H1 (cell line): ENCODE data around the gene OR52K1. TPM values are rescaled to one million over a fixed set of nuclear protein-coding genes. Genes with fewer than 3 reads are reported as not detected.

Experiments
- CTCF ChIA-PET: fragments of 300-600 bp; sonication (Branson Sonifier 250); formaldehyde crosslinking; loops from one replicate; lab custom pipeline; 2021; ENCODE audit not compliant: partially characterized antibody; lab: Charles Lee
- POLR2A ChIA-PET: fragments of 300-600 bp; sonication (Branson Sonifier 250); formaldehyde crosslinking; loops from one replicate; lab custom pipeline; 2021; ENCODE audit warnings: inconsistent platforms; ENCODE audit not compliant: partially characterized antibody; lab: Charles Lee
- DNase-seq, 2 experiments: peaks; one replicate each; pipeline versions ENCODE4 v3.0.0 to v3.0.0-alpha.2; 2010 to 2022; ENCODE audit warnings: low spot score in 2 of 2, low read depth in 1 of 2, mixed read lengths in 1 of 2
- FAIRE-seq: peaks from 2 replicates; lab custom pipeline; 2011; peaks lifted over from hg19 to GRCh38; lab: Jason Lieb, UNC
- H2AFZ ChIP-seq: 2 replicates; pipeline ENCODE4 v1.8.1; 2012; ENCODE audit warnings: low read length, inconsistent platforms
- H2AK5ac ChIP-seq: 2 replicates; pipeline ENCODE4 v1.6.1; 2013; ENCODE audit warnings: low read depth, low read length
- H2BK120ac ChIP-seq: replicated peaks from 2 replicates; pipeline ENCODE3; 2013; ENCODE audit warnings: low read depth, low read length, inconsistent platforms
- H2BK12ac ChIP-seq: 2 replicates; pipeline ENCODE4 v1.6.1; 2013; ENCODE audit warnings: low read depth, low read length
- H2BK15ac ChIP-seq: 2 replicates; pipeline ENCODE4 v1.6.1; 2013; ENCODE audit warnings: low read length
- H2BK20ac ChIP-seq: 2 replicates; pipeline ENCODE4 v1.6.1; 2013; ENCODE audit warnings: low read length
- H2BK5ac ChIP-seq: 2 replicates; pipeline ENCODE4 v1.6.1; 2013; ENCODE audit warnings: low read depth, low read length
- H3K14ac ChIP-seq: 2 replicates; pipeline ENCODE4 v1.6.1; 2013; ENCODE audit warnings: inconsistent platforms; ENCODE audit not compliant: insufficient read length
- H3K18ac ChIP-seq: 2 replicates; pipeline ENCODE4 v1.6.1; 2013; ENCODE audit warnings: low read length; ENCODE audit errors: extremely low read depth
- H3K23ac ChIP-seq: 2 replicates; pipeline ENCODE4 v1.6.1; 2013; ENCODE audit warnings: inconsistent platforms; ENCODE audit not compliant: insufficient read length
- H3K23me2 ChIP-seq: 2 replicates; pipeline ENCODE4 v1.6.1; 2013; ENCODE audit warnings: low read depth, low read length
- H3K27ac ChIP-seq: 2 replicates; pipeline ENCODE4 v1.6.1; 2011; ENCODE audit warnings: low read depth, low read length, inconsistent platforms
- H3K27me3 ChIP-seq, 4 experiments: replicated peaks in 1 of 4; 1 replicate in 1 of 4; 2 replicates in 3 of 4; pipeline versions ENCODE4 v1.6.1 to v1.8.1; 2011 to 2013; ENCODE audit warnings: low read length in 3 of 4, mild to moderate bottlenecking in 3 of 4, inconsistent platforms in 2 of 4, mixed read lengths in 2 of 4, moderate library complexity in 1 of 4; ENCODE audit not compliant: control insufficient read depth in 3 of 4, insufficient read depth in 3 of 4; ENCODE audit errors: extremely low read depth in 1 of 4
- H3K36me3 ChIP-seq, 4 experiments: 2 replicates each; pipeline versions ENCODE4 v1.6.1 to v1.8.1; 2011 to 2013; ENCODE audit warnings: mild to moderate bottlenecking in 4 of 4, low read length in 3 of 4, moderate library complexity in 2 of 4, control low read depth in 1 of 4, inconsistent platforms in 1 of 4; ENCODE audit not compliant: insufficient read depth in 4 of 4, control insufficient read depth in 2 of 4
- H3K4ac ChIP-seq: replicated peaks from 2 replicates; pipeline ENCODE3; 2013; ENCODE audit warnings: low read length, low read depth, mixed read lengths, inconsistent platforms; ENCODE audit not compliant: insufficient read length
- H3K4me1 ChIP-seq, 4 experiments: replicated peaks in 1 of 4; 1 replicate in 1 of 4; 2 replicates in 3 of 4; pipeline versions ENCODE4 v1.6.1 to v1.8.1; 2011 to 2013; ENCODE audit warnings: low read length in 3 of 4, inconsistent platforms in 2 of 4, mixed read lengths in 1 of 4; ENCODE audit not compliant: insufficient read depth in 4 of 4, control insufficient read depth in 3 of 4
- H3K4me2 ChIP-seq, 2 experiments: 2 replicates each; pipeline versions ENCODE4 v1.6.1 to v1.8.1; 2011 to 2013; ENCODE audit warnings: low read depth in 2 of 2, low read length in 2 of 2, control low read depth in 1 of 2, inconsistent platforms in 1 of 2, mild to moderate bottlenecking in 1 of 2; ENCODE audit not compliant: insufficient read depth in 1 of 2
- H3K4me3 ChIP-seq, 4 experiments: fragments of 200-600, 300-600 bp in 1 of 4; sonication (generic), shearing (Covaris generic), sonication (Bioruptor Twin) in 1 of 4; 2 replicates each; pipeline versions ENCODE4 v1.5.1 to v1.8.1; 2011 to 2016; ENCODE audit warnings: low read length in 4 of 4, low read depth in 3 of 4, control low read depth in 2 of 4, inconsistent platforms in 2 of 4, mild to moderate bottlenecking in 2 of 4, mixed read lengths in 1 of 4, moderate library complexity in 1 of 4; ENCODE audit not compliant: insufficient read depth in 2 of 4; ENCODE audit errors: extremely low read depth in 1 of 4
- H3K56ac ChIP-seq: replicated peaks from 2 replicates; pipeline ENCODE3; 2013; ENCODE audit warnings: low read depth, mild to moderate bottlenecking, mixed read lengths, low read length, inconsistent platforms; ENCODE audit not compliant: insufficient read length
- H3K79me1 ChIP-seq: 2 replicates; pipeline ENCODE4 v1.6.1; 2013; ENCODE audit warnings: low read depth, low read length, control low read depth
- H3K79me2 ChIP-seq, 2 experiments: 2 replicates each; pipeline versions ENCODE4 v1.6.1 to v1.8.1; 2012 to 2013; ENCODE audit warnings: low read length in 2 of 2, mild to moderate bottlenecking in 2 of 2, inconsistent platforms in 1 of 2; ENCODE audit not compliant: insufficient read depth in 2 of 2, control insufficient read depth in 1 of 2
- H3K9ac ChIP-seq, 4 experiments: replicated peaks in 1 of 4; 1 replicate in 1 of 4; 2 replicates in 3 of 4; pipeline versions ENCODE4 v1.6.1 to v1.8.1; 2011 to 2013; ENCODE audit warnings: low read depth in 3 of 4, low read length in 3 of 4, control low read depth in 2 of 4, mild to moderate bottlenecking in 2 of 4, moderate library complexity in 2 of 4, inconsistent platforms in 1 of 4; ENCODE audit errors: extremely low read depth in 1 of 4
- H3K9me3 ChIP-seq, 2 experiments: 2 replicates each; pipeline versions ENCODE4 v1.6.1 to v1.8.1; 2012 to 2013; ENCODE audit warnings: mild to moderate bottlenecking in 2 of 2, moderate library complexity in 2 of 2, control low read depth in 1 of 2, inconsistent platforms in 1 of 2, low read depth in 1 of 2, low read length in 1 of 2, mixed read lengths in 1 of 2; ENCODE audit not compliant: insufficient read depth in 2 of 2
- H4K20me1 ChIP-seq, 2 experiments: replicated peaks in 1 of 2; 2 replicates each; pipeline versions ENCODE3 to v1.8.1; 2011 to 2013; ENCODE audit warnings: inconsistent platforms in 2 of 2, low read length in 2 of 2, mild to moderate bottlenecking in 1 of 2; ENCODE audit not compliant: insufficient read depth in 2 of 2, control insufficient read depth in 1 of 2
- H4K5ac ChIP-seq: 2 replicates; pipeline ENCODE4 v1.6.1; 2013; ENCODE audit warnings: low read length, low read depth, mixed read lengths, inconsistent platforms; ENCODE audit not compliant: insufficient read length
- H4K8ac ChIP-seq: 2 replicates; pipeline ENCODE4 v1.8.0; 2013; ENCODE audit warnings: mild to moderate bottlenecking, moderate library complexity, low read length, inconsistent platforms; ENCODE audit not compliant: insufficient read depth; ENCODE audit errors: extremely low read depth
- H4K91ac ChIP-seq: replicated peaks from 2 replicates; pipeline ENCODE3; 2013; ENCODE audit warnings: low read length, mixed read lengths, inconsistent platforms; ENCODE audit not compliant: insufficient read length
- BRCA1 ChIP-seq: IDR thresholded peaks from 2 replicates; pipeline ENCODE4 v1.6.1; 2012; ENCODE audit warnings: low read depth, low read length, improper control_type of control experiment
- CBX8 ChIP-seq: fragments of 300-800, 300-1000 bp; sonication (generic); IDR thresholded peaks from 2 replicates; pipeline ENCODE4 v1.7.1; 2016; ENCODE audit warnings: low read depth, low read length, borderline replicate concordance
- CREB1 ChIP-seq: IDR thresholded peaks from 2 replicates; pipeline ENCODE4 v1.6.1; 2012; ENCODE audit warnings: inconsistent platforms
- POLR2AphosphoS5 ChIP-seq: IDR thresholded peaks from 2 replicates; pipeline ENCODE4 v1.6.1; 2011; ENCODE audit warnings: low read depth, low read length
- POU5F1 ChIP-seq: IDR thresholded peaks from 2 replicates; pipeline ENCODE4 v1.6.1; 2011; ENCODE audit warnings: low read depth, mild to moderate bottlenecking, low read length, moderate library complexity
- RAD21 ChIP-seq, 2 experiments: IDR thresholded peaks in 1 of 2; conservative IDR thresholded peaks in 1 of 2; 2 replicates each; pipeline ENCODE4 v1.6.1; 2011; ENCODE audit warnings: low read depth in 2 of 2, low read length in 2 of 2, improper control_type of control experiment in 1 of 2, inconsistent platforms in 1 of 2, mild to moderate bottlenecking in 1 of 2, moderate library complexity in 1 of 2
- RXRA ChIP-seq: IDR thresholded peaks from 2 replicates; pipeline ENCODE4 v1.6.1; 2011; ENCODE audit warnings: low read depth, mild to moderate bottlenecking, low read length, moderate library complexity; ENCODE audit not compliant: insufficient read depth
- SAP30 ChIP-seq: fragments of 300-600 bp; sonication (generic); IDR thresholded peaks from 2 replicates; pipeline ENCODE4 v1.7.1; 2012; ENCODE audit warnings: low read length, moderate library complexity, mild to moderate bottlenecking, inconsistent platforms; ENCODE audit not compliant: insufficient read depth, insufficient replicate concordance
- SP1 ChIP-seq: IDR thresholded peaks from 2 replicates; pipeline ENCODE4 v1.6.1; 2011; ENCODE audit warnings: low read depth, low read length
- SRF ChIP-seq: IDR thresholded peaks from 2 replicates; pipeline ENCODE4 v1.6.1; 2011; ENCODE audit warnings: mild to moderate bottlenecking, low read depth, low read length, moderate library complexity
- SUZ12 ChIP-seq: fragments of 200-600 bp; sonication (generic); IDR thresholded peaks from 2 replicates; pipeline ENCODE4 v1.6.1; 2012; ENCODE audit warnings: mild to moderate bottlenecking, inconsistent platforms, low read length, moderate library complexity, mixed read lengths
- YY1 ChIP-seq: IDR thresholded peaks from 2 replicates; pipeline ENCODE4 v1.6.1; 2011; ENCODE audit warnings: low read depth, mild to moderate bottlenecking, low read length
- WGBS, 2 experiments: shearing (Covaris generic) in 1 of 2; methylation state at CpG; one replicate each; pipeline versions ENCODE4 v1.1.6 to v1.1.7; 2013 to 2015; ENCODE audit warnings: low lambda C conversion rate in 2 of 2, mixed read lengths in 2 of 2, inconsistent platforms in 1 of 2, low coverage in 1 of 2, missing lambda C conversion rate in 1 of 2; ENCODE audit not compliant: insufficient replicate concordance in 2 of 2, insufficient coverage in 1 of 2, insufficient read length in 1 of 2; ENCODE audit errors: extremely low coverage in 1 of 2, missing lambda C conversion rate in 1 of 2; 5-methylcytosine and 5-hydroxymethylcytosine counted together
- polyA plus RNA-seq, 7 experiments: library from polyadenylated mRNA; depleted of rRNA in 3 of 7; stranded (reverse) in 5 of 7; unstranded in 2 of 7; fragments of >200 nt in 5 of 7; fragments of 200-250 nt in 2 of 7; gene quantifications; 1 replicate in 5 of 7; 2 replicates in 1 of 7; 4 replicates in 1 of 7; pipeline versions ENCODE4 v1.2.1 to v1.2.3, GENCODE V29; 2011 to 2013; ENCODE audit warnings: missing spikeins in 2 of 7, mixed read lengths in 2 of 7
- total RNA-seq: library from RNA; stranded (reverse); fragmentation: NEBNext Ultra II Directional; extraction: Animal tissue kit (Norgen Biotek cat#: 25700); gene quantifications from 2 replicates; pipeline ENCODE4 v1.2.1, GENCODE V29; 2021
- TF ChIP-seq, protein P1 (sequence below): IDR thresholded peaks from 2 replicates; pipeline ENCODE4 v1.6.1; 2011; ENCODE audit warnings: low read depth, mild to moderate bottlenecking, low read length; ENCODE audit not compliant: insufficient read depth

OR52K1 gene
- total and polyA plus RNA-seq, 2 of the 8 experiments (the other 6 are each of a cell fraction or from before 2014, with no cell fraction given) = not detected

GRCh38 chr11:4491878-4492606 is 9.6 kb downstream of the OR52K1 start:
- Histone ChIP-seq H3K27me3 (no peaks in the 10 kb centered on the region), H4K20me1 (no peaks in the 10 kb centered on the region), H2BK12ac (no peak overlapping the region), H3K4me2 (no peak overlapping the region), H3K23ac (no peak overlapping the region), H3K23me2 (no peaks in the 10 kb centered on the region), H3K79me1 (no peaks in the 10 kb centered on the region), H3K79me2 (no peaks in the 10 kb centered on the region), H3K4ac (no peak overlapping the region), H4K91ac (no peak overlapping the region), H2AFZ (no peak overlapping the region), H2BK120ac (no peak overlapping the region), H2BK15ac (no peak overlapping the region), H3K4me1 (no peaks in the 10 kb centered on the region), H4K8ac (no peak overlapping the region), H2BK5ac (no peak overlapping the region), H4K5ac (no peak overlapping the region), H3K18ac (no peak overlapping the region), H3K9ac (no peak overlapping the region), H3K36me3 (no peaks in the 10 kb centered on the region), H2BK20ac (no peak overlapping the region), H3K56ac (no peak overlapping the region), H3K27ac (no peak overlapping the region), H3K9me3 (no peaks in the 10 kb centered on the region), H2AK5ac (no peak overlapping the region), H3K4me3 (no peak overlapping the region), H3K14ac (no peak overlapping the region)
- WGBS, 2 experiments = 91% methylated on average over 4 of the region's 4 CpGs; no CpG with 5 or more reads in 1 of the 2 experiments
- ChIA-PET POLR2A (no interaction called here), CTCF (interaction anchor here (0.6 to 7.2 kb wide), 15 partner anchors 9 to 307 kb away, joined by 3 to 104 read pairs (median 5); partner anchors contain the start of genes OR52K1 and TRIM21)
- FAIRE-seq = no peak
- DNase-seq = no peak
- TF ChIP-seq POU5F1 (no peak), SRF (no peak), SUZ12 (no peak), BRCA1 (no peak), YY1 (no peak), CREB1 (no peak), POLR2AphosphoS5 (no peak), RXRA (no peak), RAD21 (IDR thresholded peaks at IDR 0.05 in 1 of 2, conservative IDR thresholded peaks at IDR 0.05 in 1 of 2; ENCODE audit: low read depth in 2 of 2, low read length in 2 of 2) (no peak), CBX8 (no peak), SAP30 (no peak), SP1 (no peak)
- TF ChIP-seq, protein P1, sequence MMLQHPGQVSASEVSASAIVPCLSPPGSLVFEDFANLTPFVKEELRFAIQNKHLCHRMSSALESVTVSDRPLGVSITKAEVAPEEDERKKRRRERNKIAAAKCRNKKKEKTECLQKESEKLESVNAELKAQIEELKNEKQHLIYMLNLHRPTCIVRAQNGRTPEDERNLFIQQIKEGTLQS = no peak
